Measurements from ENCODE around the gene TWIST2.

The TWIST2 gene

GRCh38 chr2:238904177-238904576, 56.3 kb downstream of the TWIST2 start:
- DNase-seq (ENCODE audit: low read depth, low spot score) = no peak

GRCh38 chr2:238904716-238905115, 56.8 kb downstream of the TWIST2 start:
- no peak for DNase-seq (ENCODE audit: low read depth, low spot score)

- no peak for DNase-seq (ENCODE audit: low read depth, low spot score)
Measured at GRCh38 chr2:238905224-238905623, 57.3 kb downstream of the TWIST2 start.

GRCh38 chr2:238905644-238906043, 57.8 kb downstream of the TWIST2 start:
- DNase-seq (ENCODE audit: low read depth, low spot score) = no peak

GRCh38 chr2:238906254-238906935, 58.5 kb downstream of the TWIST2 start:
- no peak for DNase-seq (ENCODE audit: low read depth, low spot score)

GRCh38 chr2:238906936-238907716, 59.2 kb downstream of the TWIST2 start:
- DNase-seq (ENCODE audit: low read depth, low spot score) = no peak

- no peak for DNase-seq (ENCODE audit: low read depth, low spot score)
Measured at GRCh38 chr2:238907717-238908173, 59.9 kb downstream of the TWIST2 start.

GRCh38 chr2:238908960-238909951, 61.4 kb downstream of the TWIST2 start:
- DNase-seq (ENCODE audit: low read depth, low spot score) = no peak

- DNase-seq (ENCODE audit: low read depth, low spot score) = no peak
Measured at GRCh38 chr2:238910751-238911351, 63.0 kb downstream of the TWIST2 start.

- no peak for DNase-seq (ENCODE audit: low read depth, low spot score)
Measured at GRCh38 chr2:238911376-238912227, 63.7 kb downstream of the TWIST2 start.

GRCh38 chr2:238912228-238912915, 64.5 kb downstream of the TWIST2 start:
- DNase-seq (ENCODE audit: low read depth, low spot score) = no peak

GRCh38 chr2:238912916-238913875, 65.3 kb downstream of the TWIST2 start:
- DNase-seq (ENCODE audit: low read depth, low spot score) = no peak

- DNase-seq (ENCODE audit: low read depth, low spot score) = no peak
Measured at GRCh38 chr2:238913931-238914647, 66.2 kb downstream of the TWIST2 start.

- no peak for DNase-seq (ENCODE audit: low read depth, low spot score)
Measured at GRCh38 chr2:238914648-238915015, 66.7 kb downstream of the TWIST2 start.

- DNase-seq (ENCODE audit: low read depth, low spot score) = no peak
Measured at GRCh38 chr2:238915196-238915595, 67.3 kb downstream of the TWIST2 start.

GRCh38 chr2:238915596-238915995, 67.7 kb downstream of the TWIST2 start:
- DNase-seq (ENCODE audit: low read depth, low spot score) = no peak

- no peak for DNase-seq (ENCODE audit: low read depth, low spot score)
Measured at GRCh38 chr2:238916176-238916874, 68.4 kb downstream of the TWIST2 start.
